GM23338 (cell line): ENCODE data around the gene SFRP5. TPM values are rescaled to one million over a fixed set of nuclear protein-coding genes. Genes with fewer than 3 reads are reported as not detected.

ENCODE experiments used
- ATAC-seq: fragments of 200-7000 bp; cut with Tn5 transposase; 3 replicates; pipeline ENCODE4 v1.9.1; 2020
- DNase-seq: peaks from one replicate; pipeline ENCODE4 v3.0.0-alpha.2; 2015; ENCODE audit warnings: low spot score
- H2AFZ ChIP-seq: fragments of 200-600 bp; sonication (generic); 2 replicates; pipeline ENCODE4 v1.8.0; 2016; ENCODE audit warnings: antibody characterized with exemption, mild to moderate bottlenecking, moderate library complexity
- H3F3A ChIP-seq: fragments of 200-600 bp; sonication (generic); replicated peaks from 2 replicates; pipeline ENCODE4 v1.8.0; 2017; ENCODE audit warnings: antibody characterized with exemption, mixed run types, low read depth
- H3K27ac ChIP-seq: fragments of 200-600 bp; sonication (generic); 2 replicates; pipeline ENCODE4 v1.6.1; 2016; ENCODE audit warnings: low read depth
- H3K27me3 ChIP-seq: fragments of 200-600 bp; sonication (generic); 2 replicates; pipeline ENCODE4 v1.8.0; 2016; ENCODE audit warnings: mild to moderate bottlenecking, mixed run types, moderate library complexity; ENCODE audit not compliant: insufficient read depth
- H3K36me3 ChIP-seq: fragments of 200-600 bp; sonication (generic); 2 replicates; pipeline ENCODE4 v1.8.0; 2016; ENCODE audit warnings: mild to moderate bottlenecking; ENCODE audit not compliant: insufficient read depth
- H3K4me1 ChIP-seq: fragments of 200-600 bp; sonication (generic); 2 replicates; pipeline ENCODE4 v1.8.0; 2016; ENCODE audit warnings: mild to moderate bottlenecking, moderate library complexity; ENCODE audit not compliant: insufficient read depth
- H3K4me2 ChIP-seq: fragments of 200-600 bp; sonication (generic); 2 replicates; pipeline ENCODE4 v1.7.1; 2017; ENCODE audit warnings: mixed run types
- H3K4me3 ChIP-seq: fragments of 200-600 bp; sonication (generic); 2 replicates; pipeline ENCODE4 v1.6.1; 2016; ENCODE audit warnings: mixed run types
- H3K79me2 ChIP-seq: fragments of 200-600 bp; sonication (generic); replicated peaks from 2 replicates; pipeline ENCODE4 v1.8.0; 2017; ENCODE audit warnings: mild to moderate bottlenecking; ENCODE audit not compliant: insufficient read depth
- H3K9me2 ChIP-seq: fragments of 200-600 bp; sonication (generic); 2 replicates; pipeline ENCODE4 v1.8.0; 2017; ENCODE audit not compliant: insufficient read depth
- H4K20me1 ChIP-seq: fragments of 200-600 bp; sonication (generic); replicated peaks from 2 replicates; pipeline ENCODE4 v1.8.0; 2017; ENCODE audit warnings: mild to moderate bottlenecking; ENCODE audit not compliant: insufficient read depth
- H3K27ac Mint-ChIP-seq: 2 replicates; pipeline ENCODE4 v1.8.0; 2020; ENCODE audit warnings: inconsistent platforms, mild to moderate bottlenecking, moderate library complexity, mixed read lengths
- H3K27me3 Mint-ChIP-seq: 3 replicates; pipeline ENCODE4 v1.8.0; 2022; ENCODE audit warnings: low read depth, mild to moderate bottlenecking, moderate library complexity, mixed read lengths, inconsistent platforms; ENCODE audit not compliant: insufficient read depth, poor library complexity
- H3K36me3 Mint-ChIP-seq: 3 replicates; pipeline ENCODE4 v1.8.0; 2021; ENCODE audit warnings: low read depth, mild to moderate bottlenecking, inconsistent platforms, moderate library complexity, mixed read lengths
- H3K4me1 Mint-ChIP-seq: 3 replicates; pipeline ENCODE4 v1.8.0; 2020; ENCODE audit warnings: mild to moderate bottlenecking, inconsistent platforms, mixed read lengths
- H3K4me3 Mint-ChIP-seq: 3 replicates; pipeline ENCODE4 v1.8.0; 2021; ENCODE audit warnings: moderate library complexity, mild to moderate bottlenecking, inconsistent platforms, mixed read lengths
- H3K9me3 Mint-ChIP-seq: 3 replicates; pipeline ENCODE4 v1.8.0; 2020; ENCODE audit warnings: moderate library complexity, mild to moderate bottlenecking, inconsistent platforms, mixed read lengths
- CREB1 ChIP-seq: fragments of 250-450 bp; sonication (Bioruptor Pico); IDR thresholded peaks from 2 replicates; pipeline ENCODE4 v1.5.0; 2020; ENCODE audit warnings: low read depth, mild to moderate bottlenecking, moderate library complexity
- CTCF ChIP-seq, 2 experiments: fragments of 200-600 bp in 1 of 2; sonication (generic) in 1 of 2; conservative IDR thresholded peaks; 2 replicates each; pipeline versions ENCODE4 v1.5.1 to v1.6.1; 2016 to 2017; ENCODE audit warnings: antibody characterized with exemption in 2 of 2, low read depth in 2 of 2, mild to moderate bottlenecking in 2 of 2, moderate library complexity in 1 of 2
- EZH2phosphoT487 ChIP-seq: fragments of 200-600 bp; sonication (generic); IDR thresholded peaks from one replicate; pipeline ENCODE4 v1.8.1; 2018; ENCODE audit warnings: antibody characterized with exemption; ENCODE audit not compliant: unreplicated experiment
- NANOG ChIP-seq: IDR thresholded peaks from 2 replicates; pipeline ENCODE4 v1.6.1; 2016; ENCODE audit warnings: antibody characterized with exemption, borderline replicate concordance
- polyA plus RNA-seq: library from polyadenylated mRNA; unstranded; fragments of >200 nt; fragmentation: Nextera tagmentation; extraction: Ambion mirVana; gene quantifications from 2 replicates; pipeline ENCODE4 v1.2.1, GENCODE V29; 2016
- total RNA-seq: library from RNA; depleted of rRNA; stranded (reverse); fragments of >200 nt; shearing (Covaris generic); gene quantifications from 2 replicates; pipeline ENCODE4 v1.2.3, GENCODE V29; 2014
- TF ChIP-seq, protein P1 (sequence below): fragments of 250-450 bp; sonication (Bioruptor Pico); IDR thresholded peaks from 2 replicates; pipeline ENCODE4 v1.5.0; 2020; ENCODE audit warnings: mild to moderate bottlenecking, moderate library complexity
- TF ChIP-seq, protein P2 (sequence below): IDR thresholded peaks from 2 replicates; pipeline ENCODE4 v1.6.1; 2016; ENCODE audit warnings: antibody characterized with exemption

Gene SFRP5
- total and polyA plus RNA-seq, 2 experiments from 2014 or later: 2.4 to 3.5 TPM

DNA sequence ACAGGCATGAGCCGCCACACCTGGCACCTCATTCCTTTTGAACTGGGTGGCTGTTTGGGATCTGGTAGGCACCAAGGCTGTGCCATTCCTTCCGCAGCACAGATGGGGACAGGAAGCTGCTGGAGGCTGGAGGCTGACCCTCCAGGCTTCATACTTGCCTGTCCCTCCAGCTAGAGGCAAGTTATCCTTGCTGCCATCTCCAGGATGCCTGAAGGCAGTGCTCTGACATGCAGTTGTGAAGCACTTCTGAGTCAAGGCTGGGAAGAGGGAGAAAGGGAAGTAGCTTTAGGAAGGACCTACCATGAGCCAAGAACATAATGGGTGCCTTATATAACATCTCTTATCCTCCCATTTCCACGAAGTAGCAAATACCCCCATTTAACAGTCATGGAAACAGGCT, 48.8 kb downstream of the SFRP5 start:
- peaks cover 22% of the 10 kb centered on the region for H3K4me1 ChIP-seq
- peaks cover 4% of the 10 kb centered on the region for H3K27me3 Mint-ChIP-seq
- no peak overlapping the region for H3K27ac ChIP-seq
- H3K4me3 ChIP-seq: no peak overlapping the region
- H3K4me1 Mint-ChIP-seq: peaks cover 23% of the 10 kb centered on the region
- H3F3A ChIP-seq: peaks cover 10% of the 10 kb centered on the region; the same call in 1 of the 2 replicates
- H3K9me3 Mint-ChIP-seq: peaks cover 3% of the 10 kb centered on the region; the same call in 1 of the 3 replicates
- no peak overlapping the region for H3K27ac Mint-ChIP-seq
- no peaks in the 10 kb centered on the region for H3K36me3 ChIP-seq
- H3K36me3 Mint-ChIP-seq: peaks cover 23% of the 10 kb centered on the region
- H4K20me1 ChIP-seq: no peaks in the 10 kb centered on the region
- no peak overlapping the region for H2AFZ ChIP-seq
- no peak overlapping the region for H3K4me3 Mint-ChIP-seq
- H3K79me2 ChIP-seq: no peaks in the 10 kb centered on the region
- H3K4me2 ChIP-seq: no peak overlapping the region
- ATAC-seq: no peak
- H3K27me3 ChIP-seq: no peaks in the 10 kb centered on the region
- TF ChIP-seq CTCF (conservative IDR thresholded peaks at IDR 0.05; ENCODE audit: low read depth in 2 of 2) (peak in 1 of 2 experiments; percentile 43; a peak in 2 of 4 replicates), EZH2phosphoT487 (no peak), NANOG (no peak), CREB1 (no peak)
- TF ChIP-seq, protein P1, sequence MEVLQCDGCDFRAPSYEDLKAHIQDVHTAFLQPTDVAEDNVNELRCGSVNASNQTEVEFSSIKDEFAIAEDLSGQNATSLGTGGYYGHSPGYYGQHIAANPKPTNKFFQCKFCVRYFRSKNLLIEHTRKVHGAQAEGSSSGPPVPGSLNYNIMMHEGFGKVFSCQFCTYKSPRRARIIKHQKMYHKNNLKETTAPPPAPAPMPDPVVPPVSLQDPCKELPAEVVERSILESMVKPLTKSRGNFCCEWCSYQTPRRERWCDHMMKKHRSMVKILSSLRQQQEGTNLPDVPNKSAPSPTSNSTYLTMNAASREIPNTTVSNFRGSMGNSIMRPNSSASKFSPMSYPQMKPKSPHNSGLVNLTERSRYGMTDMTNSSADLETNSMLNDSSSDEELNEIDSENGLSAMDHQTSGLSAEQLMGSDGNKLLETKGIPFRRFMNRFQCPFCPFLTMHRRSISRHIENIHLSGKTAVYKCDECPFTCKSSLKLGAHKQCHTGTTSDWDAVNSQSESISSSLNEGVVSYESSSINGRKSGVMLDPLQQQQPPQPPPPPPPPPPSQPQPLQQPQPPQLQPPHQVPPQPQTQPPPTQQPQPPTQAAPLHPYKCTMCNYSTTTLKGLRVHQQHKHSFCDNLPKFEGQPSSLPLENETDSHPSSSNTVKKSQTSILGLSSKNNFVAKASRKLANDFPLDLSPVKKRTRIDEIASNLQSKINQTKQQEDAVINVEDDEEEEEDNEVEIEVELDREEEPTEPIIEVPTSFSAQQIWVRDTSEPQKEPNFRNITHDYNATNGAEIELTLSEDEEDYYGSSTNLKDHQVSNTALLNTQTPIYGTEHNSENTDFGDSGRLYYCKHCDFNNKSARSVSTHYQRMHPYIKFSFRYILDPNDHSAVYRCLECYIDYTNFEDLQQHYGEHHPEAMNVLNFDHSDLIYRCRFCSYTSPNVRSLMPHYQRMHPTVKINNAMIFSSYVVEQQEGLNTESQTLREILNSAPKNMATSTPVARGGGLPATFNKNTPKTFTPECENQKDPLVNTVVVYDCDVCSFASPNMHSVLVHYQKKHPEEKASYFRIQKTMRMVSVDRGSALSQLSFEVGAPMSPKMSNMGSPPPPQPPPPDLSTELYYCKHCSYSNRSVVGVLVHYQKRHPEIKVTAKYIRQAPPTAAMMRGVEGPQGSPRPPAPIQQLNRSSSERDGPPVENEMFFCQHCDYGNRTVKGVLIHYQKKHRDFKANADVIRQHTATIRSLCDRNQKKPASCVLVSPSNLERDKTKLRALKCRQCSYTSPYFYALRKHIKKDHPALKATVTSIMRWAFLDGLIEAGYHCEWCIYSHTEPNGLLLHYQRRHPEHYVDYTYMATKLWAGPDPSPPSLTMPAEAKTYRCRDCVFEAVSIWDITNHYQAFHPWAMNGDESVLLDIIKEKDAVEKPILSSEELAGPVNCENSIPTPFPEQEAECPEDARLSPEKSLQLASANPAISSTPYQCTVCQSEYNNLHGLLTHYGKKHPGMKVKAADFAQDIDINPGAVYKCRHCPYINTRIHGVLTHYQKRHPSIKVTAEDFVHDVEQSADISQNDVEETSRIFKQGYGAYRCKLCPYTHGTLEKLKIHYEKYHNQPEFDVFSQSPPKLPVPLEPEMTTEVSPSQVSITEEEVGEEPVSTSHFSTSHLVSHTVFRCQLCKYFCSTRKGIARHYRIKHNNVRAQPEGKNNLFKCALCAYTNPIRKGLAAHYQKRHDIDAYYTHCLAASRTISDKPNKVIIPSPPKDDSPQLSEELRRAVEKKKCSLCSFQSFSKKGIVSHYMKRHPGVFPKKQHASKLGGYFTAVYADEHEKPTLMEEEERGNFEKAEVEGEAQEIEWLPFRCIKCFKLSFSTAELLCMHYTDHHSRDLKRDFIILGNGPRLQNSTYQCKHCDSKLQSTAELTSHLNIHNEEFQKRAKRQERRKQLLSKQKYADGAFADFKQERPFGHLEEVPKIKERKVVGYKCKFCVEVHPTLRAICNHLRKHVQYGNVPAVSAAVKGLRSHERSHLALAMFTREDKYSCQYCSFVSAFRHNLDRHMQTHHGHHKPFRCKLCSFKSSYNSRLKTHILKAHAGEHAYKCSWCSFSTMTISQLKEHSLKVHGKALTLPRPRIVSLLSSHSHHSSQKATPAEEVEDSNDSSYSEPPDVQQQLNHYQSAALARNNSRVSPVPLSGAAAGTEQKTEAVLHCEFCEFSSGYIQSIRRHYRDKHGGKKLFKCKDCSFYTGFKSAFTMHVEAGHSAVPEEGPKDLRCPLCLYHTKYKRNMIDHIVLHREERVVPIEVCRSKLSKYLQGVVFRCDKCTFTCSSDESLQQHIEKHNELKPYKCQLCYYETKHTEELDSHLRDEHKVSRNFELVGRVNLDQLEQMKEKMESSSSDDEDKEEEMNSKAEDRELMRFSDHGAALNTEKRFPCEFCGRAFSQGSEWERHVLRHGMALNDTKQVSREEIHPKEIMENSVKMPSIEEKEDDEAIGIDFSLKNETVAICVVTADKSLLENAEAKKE (CRISPR knock-in tag): no peak
- TF ChIP-seq, protein P2, sequence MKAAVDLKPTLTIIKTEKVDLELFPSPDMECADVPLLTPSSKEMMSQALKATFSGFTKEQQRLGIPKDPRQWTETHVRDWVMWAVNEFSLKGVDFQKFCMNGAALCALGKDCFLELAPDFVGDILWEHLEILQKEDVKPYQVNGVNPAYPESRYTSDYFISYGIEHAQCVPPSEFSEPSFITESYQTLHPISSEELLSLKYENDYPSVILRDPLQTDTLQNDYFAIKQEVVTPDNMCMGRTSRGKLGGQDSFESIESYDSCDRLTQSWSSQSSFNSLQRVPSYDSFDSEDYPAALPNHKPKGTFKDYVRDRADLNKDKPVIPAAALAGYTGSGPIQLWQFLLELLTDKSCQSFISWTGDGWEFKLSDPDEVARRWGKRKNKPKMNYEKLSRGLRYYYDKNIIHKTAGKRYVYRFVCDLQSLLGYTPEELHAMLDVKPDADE: no peak
- DNase-seq: no peak
- no peaks in the 10 kb centered on the region for H3K9me2 ChIP-seq
